ENCODE data around the gene BLID.

Gene BLID

GRCh38 chr11:122094836-122095235, 21.2 kb downstream of the BLID start:
- Histone ChIP-seq H3K79me1 (ENCODE audit: low read length) (peaks cover 1% of the 10 kb centered on the region), H4K8ac (ENCODE audit: low read depth, low read length) (no peak overlapping the region), H3K4me2 (ENCODE audit: low read length) (no peak overlapping the region), H3K36me3 (ENCODE audit: control insufficient read depth in 1 of 2, insufficient read depth in 2 of 2, low read length in 2 of 2) (no peaks in the 10 kb centered on the region), H3K14ac (ENCODE audit: low read length) (no peak overlapping the region), H3K4me1 (ENCODE audit: control insufficient read depth in 1 of 2, insufficient read depth in 2 of 2, low read length in 2 of 2) (no peaks in the 10 kb centered on the region), H3K4me3 (ENCODE audit: low read depth, low read length) (no peak overlapping the region), H3K4ac (ENCODE audit: low read depth, low read length) (no peak overlapping the region), H3K9me3 (ENCODE audit: insufficient read depth, low read depth, low read length) (no peaks in the 10 kb centered on the region), H2AK5ac (ENCODE audit: low read length) (no peak overlapping the region), H3K9ac (ENCODE audit: low read length) (no peak overlapping the region), H2AFZ (ENCODE audit: insufficient read depth, low read length, poor library complexity) (no peak overlapping the region), H3K79me2 (ENCODE audit: control insufficient read depth, insufficient read depth, low read length, poor library complexity) (no peaks in the 10 kb centered on the region), H4K91ac (ENCODE audit: low read depth, low read length) (no peak overlapping the region), H3K27me3 (ENCODE audit: insufficient read depth, low read length) (no peaks in the 10 kb centered on the region), H2BK120ac (ENCODE audit: insufficient read depth, low read length, poor library complexity) (no peak overlapping the region), H4K12ac (ENCODE audit: low read depth, low read length) (no peak overlapping the region), H2BK5ac (ENCODE audit: low read depth, low read length, poor library complexity) (no peak overlapping the region), H3K18ac (ENCODE audit: low read length) (no peak overlapping the region), H2BK12ac (ENCODE audit: low read length) (no peak overlapping the region), H3K23ac (ENCODE audit: low read length) (no peak overlapping the region), H3K27ac (ENCODE audit: low read depth, low read length) (no peak overlapping the region)
- WGBS (ENCODE audit: extremely low coverage, insufficient coverage, insufficient read length) = no CpG with 5 or more reads among the region's 4 CpGs
- DNase-seq = no peak

- H3K9me3 ChIP-seq (ENCODE audit: insufficient read depth, low read depth, low read length) = no peaks in the 10 kb centered on the region
- H4K91ac ChIP-seq (ENCODE audit: low read depth, low read length) = no peak overlapping the region
- no peak overlapping the region for H3K9ac ChIP-seq (ENCODE audit: low read length)
- no peaks in the 10 kb centered on the region for H3K36me3 ChIP-seq (ENCODE audit: control insufficient read depth in 1 of 2, insufficient read depth in 2 of 2, low read length in 2 of 2)
- H3K4ac ChIP-seq (ENCODE audit: low read depth, low read length) = no peak overlapping the region
- no peaks in the 10 kb centered on the region for H3K79me2 ChIP-seq (ENCODE audit: control insufficient read depth, insufficient read depth, low read length, poor library complexity)
- H2AK5ac ChIP-seq (ENCODE audit: low read length) = no peak overlapping the region
- H3K4me2 ChIP-seq (ENCODE audit: low read length) = no peak overlapping the region
- no peaks in the 10 kb centered on the region for H3K27me3 ChIP-seq (ENCODE audit: insufficient read depth, low read length)
- no peak for DNase-seq
- H3K79me1 ChIP-seq (ENCODE audit: low read length) = no peaks in the 10 kb centered on the region
- no peak overlapping the region for H2AFZ ChIP-seq (ENCODE audit: insufficient read depth, low read length, poor library complexity)
- no peak overlapping the region for H4K12ac ChIP-seq (ENCODE audit: low read depth, low read length)
- no peak overlapping the region for H3K23ac ChIP-seq (ENCODE audit: low read length)
- H2BK5ac ChIP-seq (ENCODE audit: low read depth, low read length, poor library complexity) = no peak overlapping the region
- H4K8ac ChIP-seq (ENCODE audit: low read depth, low read length) = no peak overlapping the region
- H3K27ac ChIP-seq (ENCODE audit: low read depth, low read length) = no peak overlapping the region
- no peaks in the 10 kb centered on the region for H3K4me1 ChIP-seq (ENCODE audit: control insufficient read depth in 1 of 2, insufficient read depth in 2 of 2, low read length in 2 of 2)
- WGBS (ENCODE audit: extremely low coverage, insufficient coverage, insufficient read length) = no CpG with 5 or more reads among the region's 5 CpGs
- no peak overlapping the region for H2BK120ac ChIP-seq (ENCODE audit: insufficient read depth, low read length, poor library complexity)
- no peak overlapping the region for H2BK12ac ChIP-seq (ENCODE audit: low read length)
- no peak overlapping the region for H3K18ac ChIP-seq (ENCODE audit: low read length)
- H3K4me3 ChIP-seq (ENCODE audit: low read depth, low read length) = no peak overlapping the region
- no peak overlapping the region for H3K14ac ChIP-seq (ENCODE audit: low read length)
Measured at GRCh38 chr11:122093731-122094275, 22.2 kb downstream of the BLID start.

- no peak overlapping the region for H4K91ac ChIP-seq (ENCODE audit: low read depth, low read length)
- peak in 1 of 2 donors; percentile 25 for DNase-seq
- H3K18ac ChIP-seq (ENCODE audit: low read length) = no peak overlapping the region
- H4K8ac ChIP-seq (ENCODE audit: low read depth, low read length) = no peak overlapping the region
- no peak overlapping the region for H2BK5ac ChIP-seq (ENCODE audit: low read depth, low read length, poor library complexity)
- no CpG with 5 or more reads among the region's 1 CpG for WGBS (ENCODE audit: extremely low coverage, insufficient coverage, insufficient read length)
- no peaks in the 10 kb centered on the region for H3K36me3 ChIP-seq (ENCODE audit: control insufficient read depth in 1 of 2, insufficient read depth in 2 of 2, low read length in 2 of 2)
- H3K4ac ChIP-seq (ENCODE audit: low read depth, low read length) = no peak overlapping the region
- no peak overlapping the region for H2AFZ ChIP-seq (ENCODE audit: insufficient read depth, low read length, poor library complexity)
- H2AK5ac ChIP-seq (ENCODE audit: low read length) = no peak overlapping the region
- H3K9me3 ChIP-seq (ENCODE audit: insufficient read depth, low read depth, low read length) = no peaks in the 10 kb centered on the region
- H4K12ac ChIP-seq (ENCODE audit: low read depth, low read length) = no peak overlapping the region
- H3K27ac ChIP-seq (ENCODE audit: low read depth, low read length) = no peak overlapping the region
- no peak overlapping the region for H3K14ac ChIP-seq (ENCODE audit: low read length)
- H3K9ac ChIP-seq (ENCODE audit: low read length) = no peak overlapping the region
- H3K4me1 ChIP-seq (ENCODE audit: control insufficient read depth in 1 of 2, insufficient read depth in 2 of 2, low read length in 2 of 2) = no peaks in the 10 kb centered on the region
- H3K79me2 ChIP-seq (ENCODE audit: control insufficient read depth, insufficient read depth, low read length, poor library complexity) = no peaks in the 10 kb centered on the region
- H3K4me2 ChIP-seq (ENCODE audit: low read length) = no peak overlapping the region
- H3K23ac ChIP-seq (ENCODE audit: low read length) = no peak overlapping the region
- H2BK12ac ChIP-seq (ENCODE audit: low read length) = no peak overlapping the region
- no peaks in the 10 kb centered on the region for H3K79me1 ChIP-seq (ENCODE audit: low read length)
- no peak overlapping the region for H2BK120ac ChIP-seq (ENCODE audit: insufficient read depth, low read length, poor library complexity)
- H3K27me3 ChIP-seq (ENCODE audit: insufficient read depth, low read length) = no peaks in the 10 kb centered on the region
- no peak overlapping the region for H3K4me3 ChIP-seq (ENCODE audit: low read depth, low read length)
Measured at GRCh38 chr11:122091835-122092234, 24.2 kb downstream of the BLID start.

- no peaks in the 10 kb centered on the region for H3K27me3 ChIP-seq (ENCODE audit: insufficient read depth, low read length)
- no peak for DNase-seq
- H3K14ac ChIP-seq (ENCODE audit: low read length) = no peak overlapping the region
- no peaks in the 10 kb centered on the region for H3K79me1 ChIP-seq (ENCODE audit: low read length)
- no peak overlapping the region for H2BK5ac ChIP-seq (ENCODE audit: low read depth, low read length, poor library complexity)
- H3K27ac ChIP-seq (ENCODE audit: low read depth, low read length) = no peak overlapping the region
- H2BK12ac ChIP-seq (ENCODE audit: low read length) = no peak overlapping the region
- no peak overlapping the region for H2AK5ac ChIP-seq (ENCODE audit: low read length)
- H3K36me3 ChIP-seq (ENCODE audit: control insufficient read depth in 1 of 2, insufficient read depth in 2 of 2, low read length in 2 of 2) = no peaks in the 10 kb centered on the region
- H2BK120ac ChIP-seq (ENCODE audit: insufficient read depth, low read length, poor library complexity) = no peak overlapping the region
- no peak overlapping the region for H2AFZ ChIP-seq (ENCODE audit: insufficient read depth, low read length, poor library complexity)
- no peak overlapping the region for H3K9ac ChIP-seq (ENCODE audit: low read length)
- no peaks in the 10 kb centered on the region for H3K4me1 ChIP-seq (ENCODE audit: control insufficient read depth in 1 of 2, insufficient read depth in 2 of 2, low read length in 2 of 2)
- H3K23ac ChIP-seq (ENCODE audit: low read length) = no peak overlapping the region
- no peaks in the 10 kb centered on the region for H3K9me3 ChIP-seq (ENCODE audit: insufficient read depth, low read depth, low read length)
- no peak overlapping the region for H3K18ac ChIP-seq (ENCODE audit: low read length)
- no peak overlapping the region for H4K8ac ChIP-seq (ENCODE audit: low read depth, low read length)
- no peak overlapping the region for H3K4me2 ChIP-seq (ENCODE audit: low read length)
- H3K79me2 ChIP-seq (ENCODE audit: control insufficient read depth, insufficient read depth, low read length, poor library complexity) = no peaks in the 10 kb centered on the region
- no CpG with 5 or more reads among the region's 1 CpG for WGBS (ENCODE audit: extremely low coverage, insufficient coverage, insufficient read length)
- H3K4ac ChIP-seq (ENCODE audit: low read depth, low read length) = no peak overlapping the region
- H4K12ac ChIP-seq (ENCODE audit: low read depth, low read length) = no peak overlapping the region
- no peak overlapping the region for H3K4me3 ChIP-seq (ENCODE audit: low read depth, low read length)
- H4K91ac ChIP-seq (ENCODE audit: low read depth, low read length) = no peak overlapping the region
Measured at GRCh38 chr11:122089111-122089510, 26.9 kb downstream of the BLID start.

Data from trophoblast cell (in vitro differentiated cells and primary cell).